ENCODE measurements around the gene RPS19. TPM values are rescaled to one million over a fixed set of nuclear protein-coding genes. Genes with fewer than 3 reads are reported as not detected.

The RPS19 gene
- polyA plus RNA-seq (2013, experiment 1 of 2; ENCODE audit: insufficient read length) = 2,427 TPM
- 2,158 TPM for polyA plus RNA-seq (2013, experiment 2 of 2; ENCODE audit: insufficient read length)

DNA sequence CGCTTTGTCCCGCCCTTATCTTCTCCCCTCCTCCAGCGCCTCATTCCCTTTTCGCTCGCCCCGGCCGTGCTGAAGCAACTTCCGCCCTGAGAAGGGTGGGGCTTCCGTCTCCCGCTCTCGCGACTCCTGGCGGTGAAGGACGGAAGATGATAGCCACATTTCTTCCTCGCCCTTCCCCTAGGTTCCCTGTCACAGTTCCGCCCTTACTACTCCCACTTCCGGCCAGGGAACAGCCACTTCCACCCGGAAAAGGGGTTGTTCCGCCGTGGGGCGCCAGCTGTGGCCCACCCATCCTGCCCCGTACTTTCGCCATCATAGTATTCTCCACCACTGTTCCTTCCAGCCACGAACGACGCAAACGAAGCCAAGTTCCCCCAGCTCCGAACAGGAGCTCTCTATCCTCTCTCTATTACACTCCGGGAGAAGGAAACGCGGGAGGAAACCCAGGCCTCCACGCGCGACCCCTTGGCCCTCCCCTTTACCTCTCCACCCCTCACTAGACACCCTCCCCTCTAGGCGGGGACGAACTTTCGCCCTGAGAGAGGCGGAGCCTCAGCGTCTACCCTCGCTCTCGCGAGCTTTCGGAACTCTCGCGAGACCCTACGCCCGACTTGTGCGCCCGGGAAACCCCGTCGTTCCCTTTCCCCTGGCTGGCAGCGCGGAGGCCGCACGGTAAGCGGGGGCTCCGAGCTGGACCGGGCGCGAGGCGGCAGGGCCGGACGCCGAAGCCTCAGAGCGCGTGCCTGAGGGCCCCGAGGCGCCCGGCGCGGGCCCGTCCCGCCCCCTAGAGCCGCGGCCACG is at the start of gene RPS19:
Gene RPS19 (plus strand): TSS at position 638 of the 801 bp plus-strand sequence. CDS start 520 bp downstream, outside the sequence.
- peak; percentile 99 for DNase-seq

DNA sequence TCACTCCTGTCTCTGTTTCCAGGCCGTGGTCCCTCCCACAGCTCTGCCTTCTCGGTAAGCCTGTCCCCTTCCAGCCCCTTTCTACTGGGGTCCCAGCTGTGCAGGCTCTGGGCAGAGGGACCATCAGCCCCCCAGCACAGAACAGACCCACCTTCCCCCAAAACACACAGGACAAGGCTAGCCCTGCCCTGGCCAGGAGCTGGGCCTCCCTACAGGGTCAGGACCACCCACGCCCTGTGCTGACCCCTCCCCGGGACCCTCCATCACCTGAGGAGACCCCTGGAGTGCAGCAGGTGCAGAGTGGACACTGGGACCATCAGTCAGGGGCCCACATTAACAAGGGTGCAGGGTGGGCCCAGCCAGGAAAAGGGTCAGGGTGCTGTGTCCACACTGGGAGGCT is 49.8 kb upstream of the RPS19 start:
- DNase-seq = no peak

DNA sequence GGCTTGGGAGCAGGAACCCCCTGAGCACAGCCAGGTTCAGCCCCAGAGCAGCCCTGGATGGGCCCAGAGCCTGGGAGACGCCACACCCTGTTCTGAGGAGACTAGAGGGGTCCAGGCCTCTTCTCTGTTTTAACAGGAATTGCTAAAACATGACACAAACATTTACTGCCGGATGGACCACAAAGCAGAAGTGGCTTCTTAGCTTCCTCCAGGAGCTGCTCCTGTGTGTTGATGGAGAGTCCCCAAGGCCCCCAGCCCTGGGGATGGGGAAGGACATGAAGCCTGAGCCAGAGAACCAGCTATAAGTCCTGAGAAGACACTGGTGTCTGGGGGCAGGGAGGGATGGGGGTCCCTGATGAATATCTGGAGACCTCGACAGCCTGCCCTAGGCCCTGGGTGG is 49.0 kb upstream of the RPS19 start:
- DNase-seq = no peak

DNA sequence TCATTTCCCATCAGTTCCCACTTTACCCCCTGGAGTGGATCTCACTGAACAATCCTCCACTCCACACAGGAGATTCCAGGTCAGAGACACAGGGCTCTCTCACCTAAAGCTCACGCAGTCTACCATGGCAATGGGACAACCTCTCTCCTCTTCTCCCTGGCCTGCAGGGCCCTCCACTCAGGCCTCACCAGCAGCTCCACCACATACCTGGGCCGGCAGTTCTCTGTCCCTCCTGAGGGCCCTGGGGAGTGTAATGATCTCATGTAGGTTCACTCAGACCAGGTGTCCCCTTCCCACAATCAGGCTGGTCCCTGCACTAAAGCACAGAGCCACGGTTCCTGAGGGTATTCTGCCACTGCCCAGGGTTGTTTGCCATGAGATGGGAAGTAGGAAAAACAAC is 48.1 kb upstream of the RPS19 start:
- no peak for DNase-seq

DNA sequence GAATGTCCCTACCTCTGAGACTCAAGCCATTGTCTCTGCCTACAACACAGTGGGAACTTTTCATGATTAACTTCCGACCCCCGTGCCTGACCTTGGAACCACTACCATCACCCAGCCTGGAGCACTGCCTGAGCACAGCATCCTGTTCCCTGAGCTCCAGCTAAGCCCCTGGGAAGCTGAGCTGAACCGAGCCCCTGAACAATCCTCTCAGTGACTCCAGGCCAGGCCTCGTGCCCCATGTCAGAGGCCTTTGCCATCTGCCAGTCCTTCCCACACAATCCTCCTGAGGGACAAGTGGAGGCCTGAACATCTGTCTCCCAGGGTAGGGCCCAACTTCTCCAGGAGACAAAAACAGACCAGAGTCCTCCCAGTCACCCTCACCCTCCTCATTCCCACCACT is 46.1 kb upstream of the RPS19 start:
- DNase-seq = no peak

DNA sequence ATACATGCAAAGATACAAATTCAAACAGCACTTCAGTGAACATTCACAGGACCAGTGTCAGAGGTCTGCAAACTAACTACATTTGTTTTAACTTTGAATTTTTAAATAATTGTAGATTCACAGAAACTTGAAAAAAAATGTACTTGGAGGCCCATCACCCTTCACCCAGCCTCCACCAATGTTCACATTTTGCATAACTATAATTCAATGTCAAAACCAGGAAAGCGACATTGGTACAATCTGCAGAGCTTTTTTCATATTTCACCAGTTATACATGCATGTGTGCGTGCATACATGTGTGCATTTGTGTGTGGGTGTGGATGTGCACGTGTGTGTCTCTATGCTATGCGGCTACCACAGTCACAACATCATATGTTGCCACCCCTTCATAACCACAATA is 44.8 kb upstream of the RPS19 start:
- DNase-seq = no peak

DNA sequence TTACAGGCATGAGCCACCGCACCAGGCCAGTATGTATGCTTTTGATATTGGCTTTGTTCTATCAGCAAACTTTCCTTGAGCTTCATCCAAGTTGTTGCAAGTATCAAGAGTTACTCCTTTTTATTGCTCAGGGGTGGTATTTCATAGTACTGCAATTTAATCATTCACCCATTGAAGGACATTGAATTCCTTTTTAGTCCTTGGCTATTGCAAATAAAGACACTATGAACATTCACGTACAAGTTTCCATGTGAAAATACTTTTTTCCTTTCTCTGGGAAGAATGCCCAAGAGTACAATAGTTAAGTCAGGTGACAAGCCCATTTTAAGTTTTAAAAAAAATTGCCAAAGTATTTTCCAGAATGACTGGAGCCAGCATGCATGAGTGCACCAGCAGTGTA is 43.3 kb upstream of the RPS19 start:
- DNase-seq = no peak

DNA sequence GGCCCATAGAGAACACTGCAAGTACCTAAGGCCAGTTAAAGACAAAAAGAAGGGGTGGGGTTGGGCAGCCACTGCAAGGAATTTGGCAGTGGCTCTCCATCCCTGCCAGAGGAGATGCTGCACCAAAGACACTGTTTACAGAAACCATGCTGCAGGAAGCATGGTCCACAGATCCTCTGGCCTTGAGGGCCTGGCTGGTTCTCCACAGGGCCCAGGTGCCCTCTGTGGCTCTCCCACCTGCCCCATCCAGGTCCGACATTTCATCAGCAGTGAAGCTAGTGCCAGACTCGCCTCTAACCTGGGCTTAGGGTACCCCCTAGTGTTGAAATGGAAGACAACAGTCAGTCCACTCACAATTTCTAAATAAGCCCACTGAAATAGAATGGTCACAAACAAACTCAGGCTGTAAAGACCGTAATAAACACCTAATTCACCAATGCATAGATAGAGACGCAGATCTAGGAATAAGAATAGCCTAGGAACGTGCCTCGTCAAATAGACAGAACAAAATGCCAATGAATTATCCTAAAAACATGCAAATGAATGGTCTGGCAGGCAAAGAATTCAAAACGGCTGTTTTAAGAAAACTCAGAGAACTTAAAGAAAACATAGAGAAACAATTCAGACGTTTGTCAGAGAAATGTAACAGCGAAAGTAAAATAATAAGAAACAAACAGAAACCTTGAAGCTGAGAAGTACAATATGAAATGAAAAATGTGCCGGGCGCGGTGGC is 38.9 kb upstream of the RPS19 start:
- peak; percentile 4 for DNase-seq

DNA sequence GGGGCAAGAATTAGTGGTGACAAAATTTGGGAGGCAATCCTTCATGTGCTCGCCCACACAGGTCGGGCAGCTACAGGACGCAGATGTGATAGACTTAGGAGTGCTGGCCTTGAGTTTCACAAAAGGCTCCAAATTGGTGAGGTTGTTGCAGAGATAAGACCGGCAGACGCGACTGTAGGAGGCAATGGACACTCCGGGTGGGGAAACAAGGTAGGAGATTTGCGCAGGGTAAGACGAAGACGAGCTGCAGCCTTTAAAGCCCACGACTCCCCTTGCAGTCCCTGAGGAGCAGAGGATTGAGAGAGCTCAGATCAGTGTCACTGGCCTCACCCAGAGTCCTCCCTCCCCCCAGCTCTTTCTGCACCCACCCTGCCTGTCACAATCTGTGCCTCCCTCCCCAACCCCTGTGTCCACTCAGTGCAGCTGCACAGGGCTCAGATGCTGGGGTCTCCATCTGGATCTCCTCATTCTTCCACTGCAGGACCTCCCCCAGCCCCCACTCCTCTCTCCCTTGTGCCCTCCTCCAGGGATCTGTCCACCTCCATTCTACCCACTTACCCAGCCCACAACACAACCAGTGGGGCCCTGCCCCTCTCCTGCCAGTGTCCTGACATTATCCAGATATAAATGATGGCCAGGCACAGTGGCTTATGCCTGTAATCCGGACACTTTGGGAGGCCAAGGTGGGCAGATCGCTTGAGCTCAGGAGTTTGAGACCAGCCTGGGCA is 21.9 kb upstream of the RPS19 start:
- no peak for DNase-seq

DNA sequence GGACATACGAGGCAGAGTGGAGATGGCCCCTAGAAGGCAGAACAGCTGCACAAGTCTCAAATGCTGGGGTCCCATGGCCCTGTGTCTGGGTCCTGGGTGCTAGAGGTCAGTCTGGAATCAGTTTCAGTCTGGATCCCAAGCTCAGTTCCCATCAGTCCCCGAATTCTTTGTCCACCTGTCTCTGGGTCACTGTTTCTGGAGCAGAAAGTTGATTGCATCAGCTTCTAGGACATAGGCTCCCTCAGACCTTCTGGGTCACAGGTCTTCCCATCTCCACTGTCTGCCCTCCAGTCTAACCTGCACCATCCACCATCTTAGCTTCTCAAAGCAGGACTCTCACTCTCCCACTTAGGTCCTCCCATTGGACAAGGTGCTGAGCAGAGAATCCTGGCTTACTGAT is 20.8 kb upstream of the RPS19 start:
- DNase-seq = no peak

DNA sequence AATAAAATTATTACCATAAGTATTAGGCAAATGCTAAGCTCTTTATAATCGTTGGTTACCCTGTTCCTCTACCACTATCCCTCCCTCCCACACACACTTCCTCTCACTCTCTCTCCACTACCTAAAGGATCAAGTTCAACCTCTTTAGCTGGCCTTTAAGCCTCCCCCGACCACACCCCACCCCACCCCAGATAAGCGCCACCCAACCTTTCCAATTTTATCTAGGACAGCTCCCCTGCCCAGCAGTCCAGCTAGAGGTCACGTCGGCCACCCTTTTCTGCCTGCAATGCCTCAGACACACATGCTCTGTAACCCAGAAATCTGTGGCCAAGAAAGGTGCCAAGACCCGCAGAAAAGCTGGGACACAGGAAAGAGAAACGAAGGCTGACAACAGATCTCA is 16.7 kb upstream of the RPS19 start:
- no peak for DNase-seq

DNA sequence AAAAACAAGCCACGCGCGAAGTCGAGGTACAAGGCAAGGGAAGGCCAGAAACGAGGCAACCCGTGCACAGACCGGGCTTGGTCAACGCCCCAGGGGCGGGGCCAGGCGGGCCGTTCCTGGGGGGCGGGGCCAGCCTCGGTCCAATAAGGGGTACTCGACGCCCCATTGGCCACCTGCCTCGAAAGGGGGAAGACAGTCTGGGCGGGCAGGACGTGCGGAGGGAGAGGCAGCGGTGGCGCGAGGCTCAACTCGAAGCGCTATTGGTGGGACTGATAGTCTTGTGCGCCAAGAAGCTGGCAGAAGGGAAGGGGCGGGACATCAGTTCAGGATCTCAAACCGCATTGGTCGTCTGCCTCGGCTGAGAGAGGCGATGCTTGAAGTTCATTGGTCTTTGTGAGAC is 15.5 kb upstream of the RPS19 start, which contains the start of gene LYPD4:
Gene LYPD4 (minus strand): TSS at position 83 of the 400 bp plus-strand sequence. CDS start 5,398 bp downstream, outside the sequence.
- no peak for DNase-seq

DNA sequence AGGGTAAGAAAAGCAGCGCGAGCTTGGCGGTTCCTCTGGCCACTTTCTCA is 15.2 kb upstream of the RPS19 start, which contains the start of gene DMRTC2:
Gene DMRTC2 (plus strand): TSS at position 42 of the 50 bp plus-strand sequence. CDS start 2,387 bp downstream, outside the sequence.
- no peak for DNase-seq

DNA sequence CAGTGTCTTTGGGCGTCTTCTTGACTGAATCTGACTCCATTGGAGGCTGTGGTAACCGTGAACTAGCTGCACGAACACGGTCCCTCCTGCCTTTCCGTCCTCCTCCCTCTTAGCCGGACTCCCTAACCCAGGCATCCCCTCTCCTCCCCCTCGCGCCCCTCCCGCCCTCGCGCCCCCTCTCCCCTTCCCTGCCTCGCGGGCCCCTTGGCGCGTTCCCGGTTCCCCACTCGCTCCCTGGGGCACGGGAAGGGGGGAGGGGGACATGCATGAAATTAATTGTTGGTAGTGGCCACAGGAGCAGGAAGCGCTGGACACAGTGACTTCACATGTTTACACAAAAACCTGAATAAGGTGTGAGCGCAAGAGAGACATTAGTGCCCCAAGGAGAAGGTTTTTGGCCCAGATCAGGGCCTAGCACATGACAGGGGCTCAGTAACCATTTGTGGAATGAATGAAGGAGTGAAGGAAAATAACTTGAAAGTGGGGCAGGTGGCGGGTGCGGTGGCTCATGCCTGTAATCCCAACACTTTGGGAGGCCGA is 14.9 kb upstream of the RPS19 start:
- no peak for DNase-seq

DNA sequence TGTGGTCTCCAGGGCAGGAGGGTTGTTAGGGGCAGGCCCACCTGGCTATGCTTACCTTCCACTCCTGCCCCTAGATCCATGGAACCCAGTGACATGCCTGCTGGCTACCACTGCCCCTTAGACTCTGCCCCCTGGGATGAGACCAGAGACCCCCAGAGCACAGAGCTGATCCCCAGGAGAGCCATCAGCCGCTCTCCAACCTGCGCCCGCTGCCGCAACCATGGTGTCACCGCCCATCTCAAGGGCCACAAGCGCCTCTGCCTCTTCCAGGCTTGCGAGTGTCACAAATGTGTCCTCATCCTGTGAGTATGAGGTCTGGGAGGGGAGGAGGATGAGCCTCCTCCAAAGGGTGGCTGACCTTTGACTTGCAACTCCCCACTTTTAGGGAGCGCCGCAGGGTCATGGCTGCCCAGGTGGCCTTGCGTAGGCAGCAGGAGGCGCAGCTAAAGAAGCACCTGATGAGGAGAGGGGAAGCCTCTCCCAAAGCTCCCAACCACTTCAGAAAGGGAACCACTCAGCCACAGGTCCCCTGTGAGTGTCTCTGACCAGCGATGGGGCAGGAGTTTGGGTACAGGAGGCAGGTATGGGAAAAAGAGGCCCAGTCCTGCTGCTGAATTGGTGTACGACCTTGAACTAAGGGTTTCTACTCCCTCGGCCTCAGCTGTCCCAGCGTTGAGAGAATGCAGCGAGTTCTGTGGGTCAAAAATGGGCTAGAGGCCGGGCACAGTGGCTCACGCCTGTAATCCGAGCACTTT is 12.5 kb upstream of the RPS19 start:
- no peak for DNase-seq

DNA sequence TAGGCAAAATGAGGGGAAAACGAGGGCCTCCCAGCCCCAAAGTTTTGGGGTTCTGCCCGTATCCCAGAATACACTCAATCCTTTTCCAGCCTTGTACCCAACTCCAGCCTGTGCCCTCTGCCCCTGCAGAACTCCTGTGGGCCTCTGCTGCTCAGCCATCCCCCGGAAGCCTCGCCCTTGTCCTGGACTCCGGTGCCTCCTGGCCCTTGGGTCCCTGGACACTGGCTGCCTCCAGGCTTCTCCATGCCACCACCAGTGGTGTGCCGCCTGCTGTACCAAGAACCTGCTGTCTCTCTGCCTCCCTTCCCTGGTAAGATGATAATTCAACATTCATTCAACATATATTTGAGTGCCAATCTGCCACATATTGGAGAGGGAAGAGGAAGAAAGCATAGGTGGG is 11.4 kb upstream of the RPS19 start:
- DNase-seq = no peak

DNA sequence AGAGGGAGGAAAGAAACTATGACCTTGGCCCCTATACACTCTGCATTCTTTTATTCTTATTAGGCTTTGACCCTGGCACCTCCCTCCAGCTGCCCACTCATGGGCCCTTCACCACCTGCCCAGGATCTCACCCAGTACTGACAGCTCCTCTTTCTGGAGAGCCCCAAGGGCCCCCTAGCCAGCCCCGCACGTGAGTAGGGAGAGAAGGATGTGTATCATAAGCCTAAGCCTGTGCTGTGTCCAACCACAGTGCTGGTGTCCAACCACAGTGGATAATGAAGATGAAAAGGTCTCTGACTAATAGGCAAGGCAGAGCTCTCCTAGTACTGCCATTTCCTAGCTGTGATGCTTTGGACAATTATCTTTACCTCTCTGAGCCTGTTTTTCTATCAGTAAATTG is 11.0 kb upstream of the RPS19 start:
- no peak for DNase-seq

DNA sequence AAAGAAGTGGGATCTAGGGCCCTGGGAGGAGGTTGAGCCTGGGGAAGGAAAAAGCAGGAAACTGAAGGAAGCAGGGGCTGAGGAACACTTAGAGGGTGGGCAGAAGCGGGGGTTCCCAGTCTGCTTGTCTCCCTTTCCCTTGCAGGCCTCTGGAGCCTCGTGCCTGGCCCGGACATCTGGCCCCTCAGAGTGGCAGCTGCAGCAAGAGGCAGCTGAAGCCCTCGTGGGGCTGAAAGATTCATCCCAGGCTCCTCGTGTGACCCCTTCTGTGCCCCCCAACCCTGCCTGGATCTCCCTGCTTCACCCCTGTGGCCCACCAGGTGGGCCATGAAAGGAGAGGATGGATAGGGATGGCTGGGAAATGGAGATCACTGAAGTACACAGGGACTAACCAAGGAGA is 9.7 kb upstream of the RPS19 start:
- no peak for DNase-seq

DNA sequence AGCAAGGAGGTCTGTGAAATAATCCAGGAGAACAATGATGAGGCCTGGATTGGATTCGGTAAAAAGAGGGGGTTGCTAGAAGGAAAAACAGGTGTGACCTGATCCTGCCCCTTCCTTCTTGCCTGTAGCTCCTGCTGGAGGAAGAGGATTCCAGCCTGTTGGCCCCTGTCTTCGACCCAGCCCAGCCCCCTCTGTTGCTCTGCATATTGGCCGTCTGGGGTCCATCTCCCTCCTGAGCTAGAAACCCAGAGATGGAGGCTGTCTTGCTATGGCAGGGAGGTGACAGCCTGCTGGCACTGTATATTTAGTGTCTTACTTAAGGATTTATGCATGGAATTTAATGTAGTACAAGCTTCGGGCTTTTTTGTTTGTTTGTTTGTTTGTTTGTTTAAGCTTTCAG is 8.6 kb upstream of the RPS19 start:
- no peak for DNase-seq

DNA sequence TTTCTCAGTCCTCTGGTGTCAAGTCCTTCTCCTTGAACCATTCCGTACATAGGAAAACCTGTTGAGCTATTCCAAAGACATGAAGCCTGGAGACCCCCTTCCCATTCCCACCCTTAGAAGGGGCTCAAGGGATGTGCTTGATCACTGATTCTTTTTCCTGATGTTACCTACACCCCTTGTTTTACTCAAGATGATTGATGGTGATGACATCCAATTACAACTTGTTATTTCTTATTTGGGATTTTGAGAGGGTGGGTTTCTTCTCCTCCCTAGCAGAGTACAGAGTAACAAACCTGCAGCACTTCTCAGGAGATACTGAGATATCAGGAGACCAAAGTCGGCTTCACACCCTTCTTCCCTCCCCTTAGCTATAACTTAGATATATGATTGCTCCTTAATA is 6.7 kb upstream of the RPS19 start:
- no peak for DNase-seq

DNA sequence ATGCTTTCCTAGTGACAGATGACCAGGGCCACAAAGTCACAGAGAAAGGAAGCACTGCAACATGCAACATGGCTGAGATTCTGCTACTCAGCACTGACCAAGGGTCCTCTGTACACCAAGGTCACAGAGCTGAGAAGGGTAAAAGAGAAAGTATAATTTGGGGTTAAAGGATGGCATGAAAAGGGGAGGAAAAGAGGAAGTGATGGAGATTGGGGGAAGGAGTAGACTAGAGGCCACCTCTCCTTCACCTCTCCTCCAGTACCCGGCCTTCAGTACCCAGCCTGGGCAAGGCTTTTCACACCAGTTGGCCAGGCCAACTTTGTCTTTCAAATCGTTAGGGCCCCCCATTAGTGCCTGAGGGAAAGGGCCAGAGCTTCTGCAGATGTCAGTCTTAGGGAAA is 6.3 kb upstream of the RPS19 start:
- DNase-seq = no peak

DNA sequence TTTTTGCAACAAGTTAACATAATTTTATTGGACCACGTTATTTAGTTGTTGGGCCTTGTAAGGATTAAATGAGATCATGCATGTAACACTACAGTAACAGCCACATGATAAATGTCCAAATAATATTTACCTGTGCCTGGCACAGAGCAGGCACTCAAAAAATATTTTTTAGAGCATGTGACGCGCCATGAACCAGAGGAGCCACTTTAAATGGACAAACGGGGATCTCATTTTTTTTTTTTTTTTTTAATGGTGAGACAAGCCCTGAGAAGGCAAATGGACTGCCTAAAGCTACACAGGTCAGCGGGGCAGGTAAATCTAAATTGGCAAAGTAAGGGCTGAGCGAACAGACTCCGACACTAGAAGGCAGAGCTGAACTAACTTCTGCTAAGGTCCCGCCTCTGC is 840 bp upstream of the RPS19 start:
- DNase-seq = no peak
